ENCODE data around the gene KLHDC10. TPM values are rescaled to one million over a fixed set of nuclear protein-coding genes. Genes with fewer than 3 reads are reported as not detected.

The KLHDC10 gene
- total RNA-seq, 1 donor from 2014 or later: 13.5 TPM

DNA sequence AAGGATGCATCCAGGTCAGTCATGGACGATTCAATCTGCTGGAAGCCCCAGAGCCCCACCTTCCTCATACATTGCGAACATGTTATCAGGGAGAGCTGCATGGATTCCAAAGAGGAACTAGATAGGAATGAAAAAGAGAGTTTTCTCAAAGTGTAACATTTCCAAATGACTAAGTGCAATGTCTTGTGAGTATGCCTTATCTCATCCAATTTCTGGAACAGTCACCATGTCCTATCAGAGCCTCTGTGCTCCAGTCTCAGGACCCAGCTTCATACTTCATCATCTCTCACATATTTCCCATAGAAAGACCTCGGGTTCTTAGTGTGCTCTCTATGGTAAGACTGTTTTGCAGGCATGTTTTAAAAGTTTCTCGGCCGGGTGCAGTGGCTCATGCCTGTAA lies 45.9 kb upstream of the KLHDC10 start:
- no peak overlapping the region for H3K27ac ChIP-seq
- H3K4me3 ChIP-seq: no peak overlapping the region
- H3K9me3 ChIP-seq: no peaks in the 10 kb centered on the region
- intact Hi-C loops (cut with DNase I): no loop called here
- no peak for DNase-seq (ENCODE audit: extremely low spot score in 2 of 2)
- H3K36me3 ChIP-seq: peaks cover 4 to 76% of the 10 kb centered on the region in 2 donors
- TF ChIP-seq POLR2AphosphoS5 (IDR thresholded peaks at IDR 0.05; ENCODE audit: insufficient read depth in 1 of 2, low read depth in 1 of 2): no peak
- TF ChIP-seq, protein P1, sequence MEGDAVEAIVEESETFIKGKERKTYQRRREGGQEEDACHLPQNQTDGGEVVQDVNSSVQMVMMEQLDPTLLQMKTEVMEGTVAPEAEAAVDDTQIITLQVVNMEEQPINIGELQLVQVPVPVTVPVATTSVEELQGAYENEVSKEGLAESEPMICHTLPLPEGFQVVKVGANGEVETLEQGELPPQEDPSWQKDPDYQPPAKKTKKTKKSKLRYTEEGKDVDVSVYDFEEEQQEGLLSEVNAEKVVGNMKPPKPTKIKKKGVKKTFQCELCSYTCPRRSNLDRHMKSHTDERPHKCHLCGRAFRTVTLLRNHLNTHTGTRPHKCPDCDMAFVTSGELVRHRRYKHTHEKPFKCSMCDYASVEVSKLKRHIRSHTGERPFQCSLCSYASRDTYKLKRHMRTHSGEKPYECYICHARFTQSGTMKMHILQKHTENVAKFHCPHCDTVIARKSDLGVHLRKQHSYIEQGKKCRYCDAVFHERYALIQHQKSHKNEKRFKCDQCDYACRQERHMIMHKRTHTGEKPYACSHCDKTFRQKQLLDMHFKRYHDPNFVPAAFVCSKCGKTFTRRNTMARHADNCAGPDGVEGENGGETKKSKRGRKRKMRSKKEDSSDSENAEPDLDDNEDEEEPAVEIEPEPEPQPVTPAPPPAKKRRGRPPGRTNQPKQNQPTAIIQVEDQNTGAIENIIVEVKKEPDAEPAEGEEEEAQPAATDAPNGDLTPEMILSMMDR (IDR thresholded peaks at IDR 0.05): no peak
- no peak for TF ChIP-seq POLR2A (IDR thresholded peaks at IDR 0.05)
- H3K27me3 ChIP-seq: no peaks in the 10 kb centered on the region
- H3K4me1 ChIP-seq: no peaks in the 10 kb centered on the region

DNA sequence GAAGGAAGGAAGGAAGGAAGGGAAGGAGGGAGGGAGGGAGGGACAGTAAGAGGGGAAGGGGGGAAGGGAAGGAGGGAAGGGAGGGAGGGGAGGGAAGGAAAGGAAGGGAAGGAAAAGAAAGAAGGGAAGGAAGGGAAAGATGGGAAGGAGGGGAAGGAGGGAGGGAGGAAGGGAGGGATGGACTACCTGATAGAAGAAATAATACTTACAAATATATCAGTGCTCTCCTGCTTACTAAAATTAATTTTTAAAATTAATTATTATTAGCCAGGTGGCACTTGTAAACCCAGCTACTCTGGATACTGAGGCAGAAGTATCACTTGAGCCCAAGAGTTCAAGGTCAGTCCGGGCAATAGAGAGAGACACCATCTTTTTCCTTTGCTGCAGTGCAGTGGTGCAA lies 37.6 kb upstream of the KLHDC10 start:
- no peaks in the 10 kb centered on the region for H3K4me1 ChIP-seq
- no peaks in the 10 kb centered on the region for H3K27me3 ChIP-seq
- no peak overlapping the region for H3K4me3 ChIP-seq
- intact Hi-C loops (cut with DNase I): no loop called here
- TF ChIP-seq POLR2A (IDR thresholded peaks at IDR 0.05): no peak
- TF ChIP-seq, protein P1 (IDR thresholded peaks at IDR 0.05): no peak
- TF ChIP-seq POLR2AphosphoS5 (IDR thresholded peaks at IDR 0.05; ENCODE audit: insufficient read depth in 1 of 2, low read depth in 1 of 2): no peak
- H3K27ac ChIP-seq: no peak overlapping the region
- DNase-seq (ENCODE audit: extremely low spot score in 2 of 2): no peak
- no peaks in the 10 kb centered on the region for H3K9me3 ChIP-seq
- H3K36me3 ChIP-seq: peaks cover 3 to 45% of the 10 kb centered on the region in 2 donors

DNA sequence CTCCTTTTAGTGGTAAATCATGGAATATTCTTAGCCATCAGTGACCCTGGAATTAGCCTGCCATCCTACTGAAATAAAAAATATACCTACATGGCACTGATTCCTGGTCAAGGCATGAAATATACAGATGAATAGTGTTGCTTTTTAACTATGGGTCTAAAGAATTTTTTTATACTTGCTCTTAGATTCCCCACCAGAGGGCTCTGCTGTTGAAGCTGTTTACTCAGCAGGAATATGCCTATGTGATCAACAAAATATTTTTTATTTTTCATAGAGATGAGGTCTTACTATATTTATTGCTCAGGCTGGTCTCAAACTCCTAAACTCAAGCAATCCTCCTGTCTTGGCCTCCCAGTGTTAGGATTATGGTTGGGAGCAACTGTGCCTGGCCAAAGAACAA lies 32.6 kb upstream of the KLHDC10 start:
- intact Hi-C loops (cut with DNase I): no loop called here
- peaks cover 0 to 35% of the 10 kb centered on the region in 2 donors for H3K36me3 ChIP-seq

DNA sequence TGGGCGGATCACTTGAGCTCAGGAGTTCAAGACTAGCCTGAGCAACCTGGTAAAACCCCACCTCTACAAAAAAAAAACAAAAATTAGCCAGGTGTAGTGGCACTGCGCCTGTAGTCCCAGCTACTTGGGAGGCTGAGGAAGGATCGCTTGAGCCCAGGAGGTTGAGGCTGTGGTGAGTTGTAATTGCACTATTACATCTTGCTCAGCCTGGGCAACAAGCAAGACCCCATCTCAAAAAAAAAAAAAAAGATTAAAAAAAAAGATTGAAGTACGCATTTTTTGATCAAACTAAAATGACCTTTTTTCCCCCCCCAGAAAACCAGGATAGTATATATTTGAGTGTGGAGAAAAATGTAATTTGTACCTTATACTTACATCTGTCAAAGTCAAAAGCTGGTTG lies 29.8 kb upstream of the KLHDC10 start:
- no peak overlapping the region for H3K4me3 ChIP-seq
- intact Hi-C loops (cut with DNase I): no loop called here
- no peaks in the 10 kb centered on the region for H3K4me1 ChIP-seq
- H3K27ac ChIP-seq: no peak overlapping the region
- no peak for DNase-seq (ENCODE audit: extremely low spot score in 2 of 2)
- H3K27me3 ChIP-seq: no peaks in the 10 kb centered on the region
- no peaks in the 10 kb centered on the region for H3K9me3 ChIP-seq
- peaks cover 0 to 37% of the 10 kb centered on the region in 2 donors for H3K36me3 ChIP-seq
- TF ChIP-seq, protein P1 (IDR thresholded peaks at IDR 0.05): no peak
- TF ChIP-seq POLR2A (IDR thresholded peaks at IDR 0.05): no peak

More for the DNA sequence above, 32.6 kb upstream of the KLHDC10 start:
- no peak for DNase-seq (ENCODE audit: extremely low spot score in 2 of 2)
- Histone ChIP-seq H3K9me3 (no peaks in the 10 kb centered on the region), H3K27ac (no peak overlapping the region), H3K27me3 (no peaks in the 10 kb centered on the region), H3K4me1 (no peaks in the 10 kb centered on the region), H3K4me3 (no peak overlapping the region)
- TF ChIP-seq, protein P1 (IDR thresholded peaks at IDR 0.05): no peak
- no peak for TF ChIP-seq POLR2AphosphoS5 (IDR thresholded peaks at IDR 0.05; ENCODE audit: insufficient read depth in 1 of 2, low read depth in 1 of 2)
- no peak for TF ChIP-seq POLR2A (IDR thresholded peaks at IDR 0.05)

DNA sequence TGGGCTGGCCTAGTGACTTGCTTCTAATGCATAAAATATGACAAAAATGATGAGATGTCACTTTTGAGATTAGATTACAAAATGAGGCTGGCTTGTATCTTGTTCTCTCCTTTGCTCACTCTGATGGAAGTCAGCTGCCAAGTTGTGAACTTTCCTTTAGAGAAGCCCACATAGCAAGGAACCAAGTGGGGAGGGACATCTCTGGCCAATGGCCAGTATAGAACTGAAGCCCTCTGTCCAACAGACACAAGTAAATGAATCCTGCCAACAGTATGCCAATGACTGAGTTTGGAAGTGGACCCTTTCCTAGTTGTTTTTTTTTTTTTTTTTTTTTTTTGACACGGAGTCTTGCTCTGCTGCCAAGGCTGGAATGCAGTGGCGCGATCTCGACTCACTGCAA lies 22.5 kb upstream of the KLHDC10 start:
- Histone ChIP-seq H3K4me3 (no peak overlapping the region), H3K9me3 (no peaks in the 10 kb centered on the region), H3K27ac (no peak overlapping the region), H3K27me3 (no peaks in the 10 kb centered on the region), H3K4me1 (peaks cover 12% of the 10 kb centered on the region), H3K36me3 (peaks cover 0 to 10% of the 10 kb centered on the region in 2 donors)
- TF ChIP-seq, protein P1 (IDR thresholded peaks at IDR 0.05): no peak
- TF ChIP-seq POLR2AphosphoS5 (IDR thresholded peaks at IDR 0.05; ENCODE audit: insufficient read depth in 1 of 2, low read depth in 1 of 2): no peak
- no peak for TF ChIP-seq POLR2A (IDR thresholded peaks at IDR 0.05)
- intact Hi-C loops (cut with DNase I): no loop called here
- DNase-seq (ENCODE audit: extremely low spot score in 2 of 2): no peak

Data from vagina (tissue), 2 donors.